Measurements from ENCODE around the gene MEIG1. TPM values are rescaled to one million over a fixed set of nuclear protein-coding genes. Genes with fewer than 3 reads are reported as not detected.
"Not testable (repeated sequence)": the region's sequence is repeated elsewhere in the genome, so short reads cannot be mapped to it uniquely, and the experiment has no call there.

Gene MEIG1
- total and polyA plus RNA-seq, 11 donors, result 0.85 TPM; not detected in 10

DNA sequence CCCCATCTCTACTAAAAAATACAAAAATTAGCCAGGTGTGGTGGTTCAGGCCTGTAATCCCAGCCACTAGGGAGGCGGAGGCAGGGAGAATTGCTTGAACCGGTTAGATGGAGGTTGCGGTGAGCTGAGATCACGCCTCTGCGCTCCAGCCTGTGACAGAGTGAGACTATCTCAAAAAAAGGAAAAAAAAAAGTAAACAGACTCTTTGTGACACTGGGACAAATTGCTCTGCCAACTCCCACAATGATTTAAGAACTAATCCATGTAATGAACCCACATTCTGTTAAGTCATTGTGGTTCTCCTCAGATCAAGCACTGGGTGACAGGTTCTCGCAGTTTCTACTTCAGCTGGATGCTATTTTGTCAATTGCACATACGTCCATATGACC, 16.2 kb upstream of the MEIG1 start:
- H3K27ac ChIP-seq; ATAC-seq; intact Hi-C loops (cut with DNase I); H3K9me3 ChIP-seq; H3K4me3 ChIP-seq; DNase-seq; H3K4me1 ChIP-seq; H3K27me3 ChIP-seq: not testable (repeated sequence)
- H3K36me3 ChIP-seq, result peaks cover 0 to 69% (median 60%) of the 10 kb centered on the region in 9 donors
- WGBS, 4 donors, result 89 to 98% (median 96%) methylated on average over 7 of the region's 7 CpGs

DNA sequence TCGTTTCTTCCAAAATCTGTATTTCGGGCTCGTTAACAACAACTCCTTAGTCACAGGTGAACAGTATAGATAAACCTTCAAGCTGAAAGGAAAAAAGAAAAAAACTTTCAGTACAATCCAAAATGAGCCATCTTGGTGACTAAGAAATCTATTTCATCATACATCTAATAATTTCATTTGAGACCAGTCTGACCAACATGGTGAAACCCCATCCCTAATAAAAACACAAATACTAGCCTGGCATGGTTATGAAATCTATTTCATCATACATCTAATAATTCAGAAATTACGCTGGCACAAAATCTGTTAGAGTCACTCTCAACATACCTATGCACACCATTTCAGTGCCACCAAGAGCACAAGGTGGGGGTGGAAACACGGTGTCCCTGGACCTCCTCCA, 14.1 kb upstream of the MEIG1 start:
- intact Hi-C loops (cut with DNase I), result no loop called here
- no peak for DNase-seq
- Histone ChIP-seq H3K4me3 (no peak overlapping the region), H3K4me1 (no peaks in the 10 kb centered on the region), H3K27me3 (no peaks in the 10 kb centered on the region), H3K27ac (no peak overlapping the region), H3K9me3 (no peaks in the 10 kb centered on the region), H3K36me3 (peaks cover 0 to 78% (median 68%) of the 10 kb centered on the region in 9 donors)
- no peak for ATAC-seq
- WGBS, 4 donors, result 91 to 96% (median 95%) methylated on average over 5 of the region's 5 CpGs
- TF ChIP-seq, protein P1, sequence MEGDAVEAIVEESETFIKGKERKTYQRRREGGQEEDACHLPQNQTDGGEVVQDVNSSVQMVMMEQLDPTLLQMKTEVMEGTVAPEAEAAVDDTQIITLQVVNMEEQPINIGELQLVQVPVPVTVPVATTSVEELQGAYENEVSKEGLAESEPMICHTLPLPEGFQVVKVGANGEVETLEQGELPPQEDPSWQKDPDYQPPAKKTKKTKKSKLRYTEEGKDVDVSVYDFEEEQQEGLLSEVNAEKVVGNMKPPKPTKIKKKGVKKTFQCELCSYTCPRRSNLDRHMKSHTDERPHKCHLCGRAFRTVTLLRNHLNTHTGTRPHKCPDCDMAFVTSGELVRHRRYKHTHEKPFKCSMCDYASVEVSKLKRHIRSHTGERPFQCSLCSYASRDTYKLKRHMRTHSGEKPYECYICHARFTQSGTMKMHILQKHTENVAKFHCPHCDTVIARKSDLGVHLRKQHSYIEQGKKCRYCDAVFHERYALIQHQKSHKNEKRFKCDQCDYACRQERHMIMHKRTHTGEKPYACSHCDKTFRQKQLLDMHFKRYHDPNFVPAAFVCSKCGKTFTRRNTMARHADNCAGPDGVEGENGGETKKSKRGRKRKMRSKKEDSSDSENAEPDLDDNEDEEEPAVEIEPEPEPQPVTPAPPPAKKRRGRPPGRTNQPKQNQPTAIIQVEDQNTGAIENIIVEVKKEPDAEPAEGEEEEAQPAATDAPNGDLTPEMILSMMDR (IDR thresholded peaks at IDR 0.05), result no peak
- TF ChIP-seq POLR2A (IDR thresholded peaks at IDR 0.05), result no peak

DNA sequence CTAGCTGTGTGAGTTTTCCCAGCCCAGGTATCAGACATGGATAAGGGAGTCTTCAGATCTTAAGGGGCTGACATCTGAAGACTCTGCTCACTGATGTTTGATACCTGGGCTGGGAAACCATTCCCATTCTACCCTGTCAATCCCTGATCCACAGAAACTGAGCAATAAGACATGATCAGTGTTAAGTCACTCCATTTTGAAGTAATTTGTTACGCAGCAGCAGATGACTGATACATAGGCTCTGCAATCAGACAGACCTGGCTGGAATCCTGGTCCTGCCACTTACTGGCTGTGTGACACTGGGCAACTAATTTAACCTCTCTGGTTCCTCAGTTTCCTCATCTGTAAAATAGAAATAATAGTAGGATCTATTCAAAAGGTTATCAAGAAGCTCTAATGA, 11.9 kb upstream of the MEIG1 start:
- ATAC-seq, result no peak
- TF ChIP-seq, protein P1 (IDR thresholded peaks at IDR 0.05), result no peak
- no peak for TF ChIP-seq POLR2A (IDR thresholded peaks at IDR 0.05)
- WGBS, 4 donors, result 92 to 100% (median 96%) methylated on average over 1 of the region's 1 CpG

DNA sequence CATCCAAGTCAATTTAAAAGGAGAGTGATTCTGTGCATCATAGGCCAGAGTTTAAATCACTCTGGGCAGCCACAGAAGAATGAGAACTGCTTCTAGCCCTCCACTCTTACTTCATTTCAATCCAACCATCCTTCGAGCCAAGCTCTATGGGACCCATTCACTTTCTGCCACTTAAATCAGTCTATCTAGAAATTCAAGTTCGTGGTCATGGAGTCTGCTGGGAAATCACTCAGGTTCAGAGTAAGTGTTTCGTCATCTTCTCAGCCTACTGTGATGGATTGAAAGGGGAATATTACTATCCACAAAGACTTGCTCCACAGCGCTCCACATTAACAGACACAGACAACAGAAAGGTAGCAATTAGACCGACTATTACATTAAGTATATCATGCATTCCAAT, 9.9 kb upstream of the MEIG1 start:
- Histone ChIP-seq H3K4me3 (no peak overlapping the region), H3K9me3 (no peaks in the 10 kb centered on the region), H3K27ac (no peak overlapping the region), H3K27me3 (no peaks in the 10 kb centered on the region), H3K4me1 (peaks cover 0 to 30% (median 10%) of the 10 kb centered on the region in 12 donors), H3K36me3 (peaks cover 0 to 49% (median 39%) of the 10 kb centered on the region in 9 donors)
- WGBS, 4 donors, result 90 to 96% (median 94%) methylated on average over 5 of the region's 5 CpGs
- TF ChIP-seq, protein P1 (IDR thresholded peaks at IDR 0.05), result no peak
- TF ChIP-seq POLR2A (IDR thresholded peaks at IDR 0.05), result no peak
- no peak for DNase-seq
- no peak for ATAC-seq
- intact Hi-C loops (cut with DNase I), result no loop called here

More for the DNA sequence above, 11.9 kb upstream of the MEIG1 start:
- Histone ChIP-seq H3K27me3 (no peaks in the 10 kb centered on the region), H3K36me3 (peaks cover 0 to 67% (median 58%) of the 10 kb centered on the region in 9 donors), H3K4me1 (peaks cover 0 to 20% (median under 1%) of the 10 kb centered on the region in 12 donors), H3K27ac (no peak overlapping the region), H3K9me3 (no peaks in the 10 kb centered on the region), H3K4me3 (no peak overlapping the region)
- DNase-seq, result no peak
- intact Hi-C loops (cut with DNase I), result no loop called here
